Measurements from ENCODE around the gene SERPINB1.

SERPINB1 gene

GRCh38 chr6:2871953-2872352, 30.3 kb upstream of the SERPINB1 start:
- Histone ChIP-seq H3K4me2 (ENCODE audit: insufficient read depth, low read length) (no peak overlapping the region), H3K79me2 (ENCODE audit: insufficient read depth, low read length) (no peaks in the 10 kb centered on the region), H3K9me3 (ENCODE audit: insufficient read depth, low read length, severe bottlenecking) (no peaks in the 10 kb centered on the region), H4K20me1 (ENCODE audit: insufficient read depth, low read length) (no peaks in the 10 kb centered on the region), H2AFZ (ENCODE audit: low read depth, low read length) (no peak overlapping the region), H3K27me3 (ENCODE audit: insufficient read depth, low read length, poor library complexity) (no peaks in the 10 kb centered on the region), H3K27ac (ENCODE audit: low read length) (no peak overlapping the region), H3K36me3 (ENCODE audit: insufficient read depth, low read length) (no peaks in the 10 kb centered on the region), H3K9ac (ENCODE audit: low read depth, low read length) (no peak overlapping the region), H3K4me3 (ENCODE audit: low read depth in 1 of 2, low read length in 2 of 2) (no peak overlapping the region), H3K4me1 (ENCODE audit: insufficient read depth, low read length) (no peaks in the 10 kb centered on the region)
- DNase-seq (no peak), ATAC-seq (ENCODE audit: insufficient read depth, low read depth) (no peak)
- TF ChIP-seq CTCF (IDR thresholded peaks at IDR 0.05; ENCODE audit: borderline replicate concordance, extremely low read depth, low read length, poor library complexity, severe bottlenecking), result no peak
- no peak for TF ChIP-seq EZH2 (IDR thresholded peaks at IDR 0.05; ENCODE audit: borderline replicate concordance, low read depth, low read length, severe bottlenecking)

DNA sequence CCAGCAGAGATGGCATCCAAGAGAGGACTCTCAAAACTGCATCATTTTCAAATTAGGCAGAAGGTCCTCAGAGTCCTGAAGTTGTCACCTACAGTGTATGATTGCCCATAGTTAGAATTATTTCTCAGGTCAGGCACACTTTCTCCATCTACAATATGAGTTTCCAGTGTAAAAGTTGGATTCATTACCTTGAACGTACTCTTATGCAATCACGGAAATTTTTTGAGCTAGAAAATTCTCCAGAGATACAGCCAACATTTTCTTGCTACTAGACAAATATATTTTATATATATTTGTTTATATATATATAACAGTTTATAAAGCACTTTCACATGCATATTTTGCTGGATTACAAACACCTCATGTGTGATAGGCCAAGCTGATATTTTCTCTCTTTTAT, 29.4 kb upstream of the SERPINB1 start:
- ATAC-seq (ENCODE audit: insufficient read depth, low read depth), result no peak
- no peak overlapping the region for H2AFZ ChIP-seq (ENCODE audit: low read depth, low read length)

GRCh38 chr6:2870046-2870636, 28.5 kb upstream of the SERPINB1 start:
- ATAC-seq (ENCODE audit: insufficient read depth, low read depth), result no peak
- H3K4me3 ChIP-seq (ENCODE audit: low read depth in 1 of 2, low read length in 2 of 2), result no peak overlapping the region
- TF ChIP-seq EZH2 (IDR thresholded peaks at IDR 0.05; ENCODE audit: borderline replicate concordance, low read depth, low read length, severe bottlenecking), result no peak
- no peak for TF ChIP-seq CTCF (IDR thresholded peaks at IDR 0.05; ENCODE audit: borderline replicate concordance, extremely low read depth, low read length, poor library complexity, severe bottlenecking)
- no peak overlapping the region for H3K27ac ChIP-seq (ENCODE audit: low read length)
- no peaks in the 10 kb centered on the region for H4K20me1 ChIP-seq (ENCODE audit: insufficient read depth, low read length)
- DNase-seq, result no peak
- H3K9me3 ChIP-seq (ENCODE audit: insufficient read depth, low read length, severe bottlenecking), result no peaks in the 10 kb centered on the region
- no peak overlapping the region for H3K9ac ChIP-seq (ENCODE audit: low read depth, low read length)
- no peak overlapping the region for H3K4me2 ChIP-seq (ENCODE audit: insufficient read depth, low read length)
- H3K79me2 ChIP-seq (ENCODE audit: insufficient read depth, low read length), result no peaks in the 10 kb centered on the region
- H3K4me1 ChIP-seq (ENCODE audit: insufficient read depth, low read length), result no peaks in the 10 kb centered on the region
- no peak overlapping the region for H2AFZ ChIP-seq (ENCODE audit: low read depth, low read length)
- no peaks in the 10 kb centered on the region for H3K36me3 ChIP-seq (ENCODE audit: insufficient read depth, low read length)
- no peaks in the 10 kb centered on the region for H3K27me3 ChIP-seq (ENCODE audit: insufficient read depth, low read length, poor library complexity)

More for the DNA sequence above, 29.4 kb upstream of the SERPINB1 start:
- Histone ChIP-seq H4K20me1 (ENCODE audit: insufficient read depth, low read length) (no peaks in the 10 kb centered on the region), H3K9ac (ENCODE audit: low read depth, low read length) (no peak overlapping the region), H3K4me1 (ENCODE audit: insufficient read depth, low read length) (no peaks in the 10 kb centered on the region), H3K9me3 (ENCODE audit: insufficient read depth, low read length, severe bottlenecking) (no peaks in the 10 kb centered on the region), H3K27me3 (ENCODE audit: insufficient read depth, low read length, poor library complexity) (no peaks in the 10 kb centered on the region), H3K79me2 (ENCODE audit: insufficient read depth, low read length) (no peaks in the 10 kb centered on the region), H3K4me2 (ENCODE audit: insufficient read depth, low read length) (no peak overlapping the region), H3K27ac (ENCODE audit: low read length) (no peak overlapping the region), H3K4me3 (ENCODE audit: low read depth in 1 of 2, low read length in 2 of 2) (no peak overlapping the region), H3K36me3 (ENCODE audit: insufficient read depth, low read length) (no peaks in the 10 kb centered on the region)
- TF ChIP-seq CTCF (IDR thresholded peaks at IDR 0.05; ENCODE audit: borderline replicate concordance, extremely low read depth, low read length, poor library complexity, severe bottlenecking), result no peak
- TF ChIP-seq EZH2 (IDR thresholded peaks at IDR 0.05; ENCODE audit: borderline replicate concordance, low read depth, low read length, severe bottlenecking), result no peak
- no peak for DNase-seq
